PFSK-1 (cell line): ENCODE measurements around the gene TUBB6. TPM values are rescaled to one million over a fixed set of nuclear protein-coding genes. Genes with fewer than 3 reads are reported as not detected.
A peak's percentile ranks its signal among the peaks of the same experiment; 100 is the strongest.

Source experiments
- FOXP2 ChIP-seq: optimal IDR thresholded peaks from 2 replicates; pipeline ENCODE3; 2011; ENCODE audit warnings: borderline replicate concordance, control low read depth, inconsistent platforms; ENCODE audit not compliant: insufficient read depth; ENCODE audit errors: extremely low read length, extremely low read depth
- POLR2AphosphoS5 ChIP-seq: IDR thresholded peaks from 2 replicates; pipeline ENCODE4 v1.6.1; 2012; ENCODE audit warnings: low read depth, mild to moderate bottlenecking, control low read depth, low read length, moderate library complexity
- REST ChIP-seq, 2 experiments: IDR thresholded peaks; 2 replicates each; pipeline versions ENCODE4 v1.6.1 to v1.8.0; 2011 to 2012; ENCODE audit warnings: low read depth in 2 of 2, low read length in 2 of 2, control low read depth in 1 of 2, inconsistent platforms in 1 of 2, mild to moderate bottlenecking in 1 of 2, moderate library complexity in 1 of 2; ENCODE audit not compliant: insufficient read depth in 1 of 2
- SIN3A ChIP-seq: IDR thresholded peaks from 2 replicates; pipeline ENCODE4 v1.6.1; 2012; ENCODE audit warnings: mild to moderate bottlenecking, low read length, moderate library complexity, borderline replicate concordance; ENCODE audit not compliant: insufficient read depth
- TAF1 ChIP-seq: IDR thresholded peaks from 2 replicates; pipeline ENCODE4 v1.6.1; 2012; ENCODE audit warnings: low read length, control low read depth, borderline replicate concordance; ENCODE audit not compliant: insufficient read depth
- polyA plus RNA-seq: library from polyadenylated mRNA; unstranded; fragments of >200 nt; gene quantifications from one replicate; pipeline ENCODE4 v1.2.1, GENCODE V29; 2012; ENCODE audit warnings: low read depth, missing spikeins; ENCODE audit not compliant: insufficient read length

TUBB6 gene
- polyA plus RNA-seq, result 302 TPM

GRCh38 chr18:12307701-12308385 lies at the start of gene TUBB6:
TUBB6 (plus strand) TSS chr18:12308241; CDS start chr18:12308293, 52 bp downstream.
- TF ChIP-seq FOXP2 (peak; percentile 49), REST (IDR thresholded peaks at IDR 0.05; ENCODE audit: insufficient read depth in 1 of 2, low read depth in 2 of 2, low read length in 2 of 2) (no peak), POLR2AphosphoS5 (peak; percentile 64; the same call in 1 of the 2 replicates), SIN3A (no peak), TAF1 (peak; percentile 84; the same call in 1 of the 2 replicates)

DNA sequence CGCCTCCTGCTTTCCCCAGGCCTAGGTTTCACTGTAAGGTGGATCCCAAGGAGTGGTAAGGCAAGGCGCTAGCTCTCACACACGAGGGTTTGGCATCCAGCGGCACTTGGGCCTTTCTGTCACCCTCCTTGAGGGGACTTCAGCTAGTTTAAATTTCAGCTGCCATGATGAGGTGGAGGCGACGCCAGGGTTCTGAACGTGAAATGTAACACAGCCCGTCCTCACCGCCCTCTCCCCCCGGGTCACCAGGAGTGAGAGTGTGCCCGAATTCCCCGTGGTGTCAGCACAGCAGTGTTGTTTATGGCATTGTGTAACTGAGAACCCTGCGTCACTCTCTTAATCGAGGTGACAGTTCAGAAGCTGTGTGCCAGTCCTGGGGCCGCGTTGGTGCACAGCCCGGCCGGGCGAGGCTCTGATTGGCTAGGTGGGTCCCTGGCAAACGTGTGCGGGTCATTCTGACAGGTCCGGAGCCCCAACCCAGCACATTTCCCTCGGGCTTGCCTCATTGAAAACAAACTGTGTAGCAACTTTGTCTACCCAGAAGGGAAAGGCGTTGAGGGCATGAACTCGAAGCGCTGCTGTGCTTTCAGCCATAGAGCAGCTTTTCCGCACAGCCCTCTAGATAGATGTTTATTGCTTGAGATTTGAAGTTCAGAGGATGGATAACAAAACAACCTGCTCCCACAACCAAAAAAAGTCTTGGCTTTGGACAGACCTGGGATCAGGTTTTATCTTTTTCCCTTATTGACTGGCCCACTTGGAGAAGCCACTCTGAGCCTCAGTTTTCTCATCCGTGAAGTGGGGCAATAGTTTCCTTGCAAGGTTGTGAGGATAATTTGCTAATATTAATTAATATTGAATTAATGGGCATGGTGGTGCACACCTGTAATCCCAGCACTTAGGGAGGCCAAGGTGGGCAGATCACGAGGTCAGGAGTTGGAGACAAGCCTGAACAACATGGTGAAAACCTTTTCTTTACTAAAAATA lies 49.0 kb upstream of the TUBB6 start:
- no peak for TF ChIP-seq SIN3A
- no peak for TF ChIP-seq POLR2AphosphoS5
- TF ChIP-seq REST (IDR thresholded peaks at IDR 0.05; ENCODE audit: insufficient read depth in 1 of 2, low read depth in 2 of 2, low read length in 2 of 2), result no peak

DNA sequence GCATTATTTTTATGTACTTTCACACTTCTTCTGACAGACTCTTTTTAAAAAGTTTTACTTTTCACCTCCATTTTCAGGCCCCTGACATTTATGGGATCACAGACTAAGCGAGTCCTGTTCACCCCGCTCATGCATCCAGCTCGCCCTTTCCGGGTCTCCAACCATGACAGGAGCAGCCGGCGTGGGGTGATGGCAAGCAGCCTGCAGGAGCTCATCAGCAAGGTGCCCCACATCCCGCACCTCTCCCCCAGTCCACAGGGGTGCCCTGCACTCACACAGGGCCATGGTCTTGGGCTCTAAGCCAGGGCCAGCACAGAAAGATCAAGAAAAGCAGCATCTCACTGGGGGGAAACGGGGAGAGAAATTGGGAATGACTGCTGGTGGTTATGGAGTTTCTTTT lies 45.3 kb upstream of the TUBB6 start:
- TF ChIP-seq SIN3A (no peak), FOXP2 (no peak), REST (IDR thresholded peaks at IDR 0.05; ENCODE audit: insufficient read depth in 1 of 2, low read depth in 2 of 2, low read length in 2 of 2) (no peak), POLR2AphosphoS5 (no peak), TAF1 (no peak)

DNA sequence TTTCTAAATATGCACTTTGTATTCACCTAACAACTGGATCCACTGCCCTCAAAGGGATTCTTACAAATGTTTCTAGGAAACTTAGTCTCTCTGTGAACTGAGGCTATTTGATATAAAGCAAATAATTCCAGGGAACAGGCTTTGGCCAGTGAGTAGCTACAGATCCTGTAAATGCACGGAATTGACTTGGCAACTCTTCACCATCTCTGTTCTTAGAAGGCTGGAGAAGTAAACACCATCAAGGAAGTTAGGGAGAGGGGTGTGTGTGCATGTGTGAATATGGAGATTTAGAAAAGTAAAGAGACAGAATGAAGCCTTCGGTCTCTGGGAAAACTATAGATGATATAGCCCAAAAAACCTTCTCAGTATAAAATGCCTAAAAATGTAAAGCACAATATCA lies 43.2 kb upstream of the TUBB6 start:
- TF ChIP-seq TAF1 (no peak), SIN3A (no peak), REST (IDR thresholded peaks at IDR 0.05; ENCODE audit: insufficient read depth in 1 of 2, low read depth in 2 of 2, low read length in 2 of 2) (no peak), FOXP2 (no peak), POLR2AphosphoS5 (no peak)
